HCT116 (cell line): ENCODE data around the gene RBCK1.

Experiments
- CBX3 ChIP-seq: IDR thresholded peaks from 2 replicates; pipeline ENCODE4 v1.6.1; 2012; ENCODE audit warnings: low read depth
- CTCF ChIP-seq, 3 experiments: fragments of 200-600 bp in 1 of 3; sonication (generic) in 1 of 3; IDR thresholded peaks in 2 of 3; conservative IDR thresholded peaks in 1 of 3; 2 replicates each; pipeline ENCODE4 v1.5.1; 2012 to 2017; ENCODE audit warnings: low read depth in 2 of 3, low read length in 2 of 3, antibody characterized with exemption in 1 of 3, borderline replicate concordance in 1 of 3, control low read depth in 1 of 3, mild to moderate bottlenecking in 1 of 3, mixed read lengths in 1 of 3, mixed run types in 1 of 3, moderate library complexity in 1 of 3; ENCODE audit not compliant: insufficient read depth in 1 of 3
- ELF1 ChIP-seq: IDR thresholded peaks from 2 replicates; pipeline ENCODE4 v1.6.1; 2012; ENCODE audit warnings: low read depth, borderline replicate concordance
- EZH2 ChIP-seq: fragments of 200-600 bp; sonication (generic); IDR thresholded peaks from 2 replicates; pipeline ENCODE4 v1.6.1; 2017; ENCODE audit warnings: antibody characterized with exemption, mixed run types
- EZH2phosphoT487 ChIP-seq: fragments of 200-600 bp; IDR thresholded peaks from 2 replicates; pipeline ENCODE4 v1.6.1; 2018; ENCODE audit warnings: antibody characterized with exemption, borderline replicate concordance
- FOSL1 ChIP-seq: IDR thresholded peaks from 2 replicates; pipeline ENCODE4 v1.6.1; 2012; ENCODE audit warnings: low read depth
- JUND ChIP-seq: IDR thresholded peaks from 2 replicates; pipeline ENCODE4 v1.6.1; 2012
- POLR2A ChIP-seq: IDR thresholded peaks from 2 replicates; pipeline ENCODE4 v1.7.0; 2011; ENCODE audit warnings: borderline replicate concordance; ENCODE audit not compliant: insufficient read depth, insufficient read length; ENCODE audit errors: extremely low read depth
- YY1 ChIP-seq: IDR thresholded peaks from 2 replicates; pipeline ENCODE4 v1.6.1; 2011; ENCODE audit warnings: low read length, low read depth, moderate library complexity, mild to moderate bottlenecking; ENCODE audit not compliant: insufficient replicate concordance; ENCODE audit errors: extremely low read depth
- ZBTB33 ChIP-seq: IDR thresholded peaks from 2 replicates; pipeline ENCODE4 v1.6.1; 2011; ENCODE audit warnings: mild to moderate bottlenecking, low read length, moderate library complexity; ENCODE audit not compliant: insufficient replicate concordance; ENCODE audit errors: extremely low read depth
- ZFX ChIP-seq: fragments of 450-650 bp; IDR thresholded peaks from 2 replicates; pipeline ENCODE4 v1.6.1; 2017
- ZNF274 ChIP-seq: fragments of 200-500 bp; sonication (Bioruptor generic); IDR thresholded peaks from 2 replicates; pipeline ENCODE4 v1.6.1; 2014; ENCODE audit warnings: mild to moderate bottlenecking, low read depth, low read length, inconsistent platforms

GRCh38 chr20:383889-384288, 24.2 kb upstream of the RBCK1 start:
- TF ChIP-seq ZNF274, result no peak
- no peak for TF ChIP-seq POLR2A
- no peak for TF ChIP-seq CTCF (IDR thresholded peaks at IDR 0.05 in 2 of 3, conservative IDR thresholded peaks at IDR 0.05 in 1 of 3; ENCODE audit: borderline replicate concordance in 1 of 3, insufficient read depth in 1 of 3, low read depth in 2 of 3, low read length in 2 of 3)
- TF ChIP-seq YY1, result no peak
- TF ChIP-seq EZH2, result no peak
- no peak for TF ChIP-seq EZH2phosphoT487
- no peak for TF ChIP-seq ZFX
- TF ChIP-seq FOSL1, result no peak
- no peak for TF ChIP-seq ELF1
- no peak for TF ChIP-seq ZBTB33
- no peak for TF ChIP-seq JUND
- no peak for TF ChIP-seq CBX3
